Heart left ventricle (tissue), 16 donors: Measurements from ENCODE around the gene ASPSCR1. TPM values are rescaled to one million over a fixed set of nuclear protein-coding genes. Genes with fewer than 3 reads are reported as not detected.
A peak's percentile ranks its signal among the peaks of the same experiment; 100 is the strongest.
"Not testable (repeated sequence)": the region's sequence is repeated elsewhere in the genome, so short reads cannot be mapped to it uniquely, and the experiment has no call there.

ENCODE experiments used
- ATAC-seq, 4 donors: fragments of 200-7000 bp; cut with Tn5 transposase; one replicate each; pipeline ENCODE4 v1.9.1; 2020 to 2022; ENCODE audit warnings: moderate library complexity in 4 of 4, mild to moderate bottlenecking in 3 of 4, moderate number of reproducible peaks in 1 of 4
- DNase-seq, 5 donors: peaks; one replicate each; pipeline ENCODE4 v3.0.0-alpha.2; 2020
- H3K27ac ChIP-seq, 12 donors: fragments of 200-600 bp; sonication (generic) in 4 of 12; one replicate each; pipeline versions ENCODE4 v1.5.0 to v1.8.0; 2016 to 2022; ENCODE audit warnings: mild to moderate bottlenecking in 2 of 12
- H3K27me3 ChIP-seq, 9 donors: fragments of 200-600 bp; sonication (generic) in 2 of 9; one replicate each; pipeline versions ENCODE4 v1.5.1 to v1.8.0; 2016 to 2022; ENCODE audit warnings: mild to moderate bottlenecking in 3 of 9
- H3K36me3 ChIP-seq, 9 donors: fragments of 200-600 bp; sonication (generic) in 2 of 9; one replicate each; pipeline versions ENCODE4 v1.5.0 to v1.8.0; 2018 to 2022; ENCODE audit warnings: mild to moderate bottlenecking in 2 of 9
- H3K4me1 ChIP-seq, 12 donors: fragments of 200-600 bp; sonication (generic) in 4 of 12; one replicate each; pipeline versions ENCODE4 v1.5.0 to v1.8.0; 2016 to 2022; ENCODE audit warnings: mild to moderate bottlenecking in 3 of 12
- H3K4me3 ChIP-seq, 12 donors: fragments of 200-600 bp; sonication (generic) in 4 of 12; one replicate each; pipeline versions ENCODE4 v1.5.0 to v1.8.0; 2017 to 2022; ENCODE audit warnings: mild to moderate bottlenecking in 9 of 12, moderate library complexity in 4 of 12
- H3K9me3 ChIP-seq, 12 donors: fragments of 200-600 bp; sonication (generic) in 4 of 12; one replicate each; pipeline versions ENCODE4 v1.5.0 to v1.8.0; 2016 to 2022; ENCODE audit warnings: mild to moderate bottlenecking in 1 of 12
- CTCF ChIP-seq, 12 donors: fragments of 200-600 bp; sonication (generic) in 4 of 12; IDR thresholded peaks; one replicate each; pipeline versions ENCODE4 v1.5.0 to v1.8.0; 2018 to 2022; ENCODE audit warnings: antibody characterized with exemption in 12 of 12, mild to moderate bottlenecking in 5 of 12
- POLR2A ChIP-seq, 2 donors: fragments of 450-650 bp; IDR thresholded peaks; one replicate each; pipeline ENCODE4 v1.6.1; 2017; ENCODE audit warnings: antibody characterized with exemption in 2 of 2, mild to moderate bottlenecking in 2 of 2, moderate library complexity in 2 of 2
- WGBS, 4 donors: extraction: QIAGEN DNeasy Blood & Tissue Kit in 2 of 4; methylation state at CpG; one replicate each; pipeline versions ENCODE4 v1.1.5 to v1.1.7; 2013 to 2018; 5-methylcytosine and 5-hydroxymethylcytosine counted together
- intact Hi-C, 10 donors: fragments of 100-400 bp; cut with DNase I; formaldehyde crosslinking; loops; one replicate each; pipeline versions ENCODE4 v1.11.1 to v1.14.2; 2022
- polyA plus RNA-seq, 2 donors: library from polyadenylated mRNA; stranded (reverse); fragments of 200-250 nt; gene quantifications; one replicate each; pipeline ENCODE4 v1.2.3, GENCODE V29; 2013
- total RNA-seq, 9 donors: library from RNA; depleted of rRNA in 2 of 9; stranded (reverse); fragments of >200 nt in 2 of 9; fragmentation: NEBNext Ultra II Directional in 3 of 9; extraction: Animal tissue kit (Norgen Biotek cat#: 25700) in 3 of 9; gene quantifications; one replicate each; pipeline versions ENCODE4 v1.1.0 to v1.2.4, GENCODE V29; 2016 to 2023
- donor health status: ischemic (EF 13 %, LVEDD 7.1; RV severe dilation, severe dysfunction).
- donor health status: healthy with polysubstance abuse.
- donor health status: DM: no; HTN: yes; CAD: no.
- donor health status: DM: no; HTN: no; CAD: no.
- donor health status: ischemic (EF 25% LVEDD 6.9; RV normal size, moderate dysfunction).
- donor health status: ischemic (EF 25% LVEDD 5.7; RV mildly dilated, moderate dysfunction).
- donor health status: healthy.
- donor health status: DM: yes; HTN: yes; CAD: no.
- donor health status: ischemic (EF 35%, LVEDD 5.7; RV mildly dilated, moderate dysfunction).
- donor health status: nonischemic (EF 11% LVEDD 7.7; RV severe dilation, severe dysfunction).
- donor health status: DM: yes; HTN: yes; CAD: no.
- donor health status: PGD.
- donor health status: ischemic (EF 29% LVEDD 5.4; RV normal size, mild dysfunction).
- donor health status: nonischemic (EF 23%, LVEDD 6.1; RV moderate dilation, normal function).

ASPSCR1 gene
- total and polyA plus RNA-seq, 11 donors: 15.1 to 43.6 (median 22.9) TPM

GRCh38 chr17:81951785-81952684 lies 25.4 kb upstream of the ASPSCR1 start:
- ATAC-seq (no peak), DNase-seq (no peak)
- H3K27me3 ChIP-seq: peaks cover 0 to 17% (median 0%) of the 10 kb centered on the region in 9 donors
- H3K4me3 ChIP-seq: no peak overlapping the region
- intact Hi-C loops: no loop called here
- no peak overlapping the region for H3K27ac ChIP-seq
- WGBS, 4 donors: 55 to 65% (median 62%) methylated on average over 13 of the region's 13 CpGs
- TF ChIP-seq POLR2A (IDR thresholded peaks at IDR 0.05): no peak
- TF ChIP-seq CTCF (IDR thresholded peaks at IDR 0.05): no peak
- H3K36me3 ChIP-seq: no peaks in the 10 kb centered on the region
- no peaks in the 10 kb centered on the region for H3K9me3 ChIP-seq
- no peaks in the 10 kb centered on the region for H3K4me1 ChIP-seq

GRCh38 chr17:81952792-81953228 lies 24.6 kb upstream of the ASPSCR1 start:
- DNase-seq (no peak), ATAC-seq (no peak)

GRCh38 chr17:81953443-81953842 lies 24.0 kb upstream of the ASPSCR1 start:
- H3K9me3 ChIP-seq, ATAC-seq, intact Hi-C loops, H3K4me3 ChIP-seq, H3K4me1 ChIP-seq, H3K36me3 ChIP-seq, DNase-seq, H3K27ac ChIP-seq: not testable (repeated sequence)
- peak in 1 of 12 donors; percentile 11 for TF ChIP-seq CTCF (IDR thresholded peaks at IDR 0.05)
- peaks cover 0 to 31% (median 7%) of the 10 kb centered on the region in 9 donors for H3K27me3 ChIP-seq
- 67 to 79% (median 70%) methylated on average over 5 of the region's 5 CpGs for WGBS, 4 donors

More at GRCh38 chr17:81952792-81953228, 24.6 kb upstream of the ASPSCR1 start:
- intact Hi-C loops: no loop called here
- TF ChIP-seq CTCF (IDR thresholded peaks at IDR 0.05): no peak
- no peak for TF ChIP-seq POLR2A (IDR thresholded peaks at IDR 0.05)
- H3K9me3 ChIP-seq: no peaks in the 10 kb centered on the region
- WGBS, 4 donors: 54 to 79% (median 71%) methylated on average over 4 to 16 of the region's 16 CpGs
- no peak overlapping the region for H3K4me3 ChIP-seq
- no peak overlapping the region for H3K27ac ChIP-seq
- no peaks in the 10 kb centered on the region for H3K36me3 ChIP-seq
- peaks cover 0 to 25% (median under 1%) of the 10 kb centered on the region in 9 donors for H3K27me3 ChIP-seq
- H3K4me1 ChIP-seq: no peaks in the 10 kb centered on the region
